Right atrium auricular region (tissue), 2 donors: ENCODE data around the gene RFX1. TPM values are rescaled to one million over a fixed set of nuclear protein-coding genes. Genes with fewer than 3 reads are reported as not detected.

ENCODE experiments used
- DNase-seq: peaks from one replicate; pipeline ENCODE4 v3.0.0-alpha.2; 2019; ENCODE audit warnings: low spot score
- H3K27ac ChIP-seq, 2 donors: fragments of 200-600 bp; sonication (generic); 1 replicate in 1 of 2; 2 replicates in 1 of 2; pipeline ENCODE4 v1.5.1; 2016 to 2019
- H3K27me3 ChIP-seq, 2 donors: fragments of 200-600 bp; sonication (generic); one replicate each; pipeline versions ENCODE4 v1.5.1 to v1.6.0; 2017 to 2019
- H3K36me3 ChIP-seq: fragments of 200-600 bp; sonication (generic); one replicate; pipeline ENCODE4 v1.5.1; 2016
- H3K4me1 ChIP-seq, 2 donors: fragments of 200-600 bp; sonication (generic); one replicate each; pipeline versions ENCODE4 v1.5.1 to v1.6.0; 2017 to 2019
- H3K4me3 ChIP-seq, 2 donors: fragments of 200-600 bp; sonication (generic); 1 replicate in 1 of 2; 2 replicates in 1 of 2; pipeline ENCODE4 v1.5.1; 2017 to 2019; ENCODE audit warnings: mild to moderate bottlenecking in 1 of 2, moderate library complexity in 1 of 2
- H3K9me3 ChIP-seq, 2 donors: fragments of 200-600 bp; sonication (generic); one replicate each; pipeline ENCODE4 v1.5.1; 2019
- CTCF ChIP-seq, 2 donors: fragments of 200-600 bp; sonication (generic); IDR thresholded peaks; one replicate each; pipeline ENCODE4 v1.5.1; 2019; ENCODE audit warnings: antibody characterized with exemption in 2 of 2
- total RNA-seq, 2 donors: library from RNA; depleted of rRNA; stranded (reverse); fragments of >200 nt; gene quantifications; one replicate each; pipeline ENCODE4 v1.1.0, GENCODE V29; 2016

Gene RFX1
- total RNA-seq, 2 donors from 2014 or later = 3.2 to 5.2 TPM

GRCh38 chr19:13920940-13921747 lies 85.0 kb downstream of the RFX1 start:
- Histone ChIP-seq H3K4me1 (no peaks in the 10 kb centered on the region), H3K27ac (no peak overlapping the region), H3K4me3 (no peak overlapping the region), H3K27me3 (no peaks in the 10 kb centered on the region), H3K9me3 (no peaks in the 10 kb centered on the region), H3K36me3 (peaks cover 73% of the 10 kb centered on the region)
- no peak for DNase-seq
- TF ChIP-seq CTCF (IDR thresholded peaks at IDR 0.05) = no peak

GRCh38 chr19:13920524-13920923 lies 85.6 kb downstream of the RFX1 start:
- Histone ChIP-seq H3K9me3 (no peaks in the 10 kb centered on the region), H3K27ac (no peak overlapping the region), H3K36me3 (peaks cover 77% of the 10 kb centered on the region), H3K4me1 (no peaks in the 10 kb centered on the region), H3K4me3 (no peak overlapping the region), H3K27me3 (no peaks in the 10 kb centered on the region)
- no peak for TF ChIP-seq CTCF (IDR thresholded peaks at IDR 0.05)
- DNase-seq = no peak

- Histone ChIP-seq H3K4me3 (no peak overlapping the region), H3K4me1 (no peaks in the 10 kb centered on the region), H3K27ac (no peak overlapping the region), H3K9me3 (no peaks in the 10 kb centered on the region), H3K27me3 (no peaks in the 10 kb centered on the region), H3K36me3 (peaks cover 70% of the 10 kb centered on the region)
- TF ChIP-seq CTCF (IDR thresholded peaks at IDR 0.05) = no peak
- DNase-seq = no peak
Measured at GRCh38 chr19:13918726-13919411, 87.3 kb downstream of the RFX1 start.

GRCh38 chr19:13917888-13918406 lies 88.2 kb downstream of the RFX1 start:
- peaks cover 70% of the 10 kb centered on the region for H3K36me3 ChIP-seq
- no peaks in the 10 kb centered on the region for H3K9me3 ChIP-seq
- no peaks in the 10 kb centered on the region for H3K27me3 ChIP-seq
- no peak overlapping the region for H3K27ac ChIP-seq
- TF ChIP-seq CTCF (IDR thresholded peaks at IDR 0.05) = no peak
- no peak for DNase-seq
- no peak overlapping the region for H3K4me3 ChIP-seq
- no peaks in the 10 kb centered on the region for H3K4me1 ChIP-seq

- Histone ChIP-seq H3K4me1 (no peaks in the 10 kb centered on the region), H3K27me3 (no peaks in the 10 kb centered on the region), H3K4me3 (no peak overlapping the region), H3K36me3 (peaks cover 64% of the 10 kb centered on the region), H3K9me3 (no peaks in the 10 kb centered on the region), H3K27ac (no peak overlapping the region)
- TF ChIP-seq CTCF (IDR thresholded peaks at IDR 0.05) = no peak
- DNase-seq = no peak
Measured at GRCh38 chr19:13914777-13915176, 91.3 kb downstream of the RFX1 start.
